ENCODE results near the gene JAZF1. TPM values are rescaled to one million over a fixed set of nuclear protein-coding genes. Genes with fewer than 3 reads are reported as not detected.

Gene JAZF1
- total and polyA plus RNA-seq, 2 of the 4 experiments (the other 2 are of a cell fraction): 8.4 to 10.5 TPM

Small RNA genes lying within 50 kb of the gene (microRNA-seq; reads per million reads assigned to microRNA genes)
- gene RNU6-979P (ENCODE audit: insufficient read depth, insufficient read length): not detected

Small RNA genes lying within 50 kb of the gene (small RNA-seq; reads per million reads assigned to genes)
- 0 reads per million in 5 experiments for gene RNU6-979P

Other genes starting within 250 kb of the JAZF1 start
- 7.3 and 11.1 TPM in 2 replicates for gene CREB5, start 231.7 kb upstream of the JAZF1 start, total RNA-seq (2012; rRNA removed)
- 13.1 and 17.9 TPM in 2 replicates for gene CREB5, start 231.7 kb upstream of the JAZF1 start, polyA plus RNA-seq (2012; rRNA removed)

All from IMR-90 (cell line).